A673 (cell line): ENCODE measurements around the gene CKM. TPM values are rescaled to one million over a fixed set of nuclear protein-coding genes. Genes with fewer than 3 reads are reported as not detected.

Experiments used
- BruUV-seq: library from RNA; stranded (reverse); fragments of 400-500 nt; replicated peaks from 2 replicates; lab custom pipeline; 2021; lab: Mats Ljungman, UMichigan
- CTCF ChIA-PET: fragments of 300-600 bp; sonication (Branson Sonifier 250); formaldehyde crosslinking; loops from one replicate; lab custom pipeline; 2022; ENCODE audit warnings: antibody characterized with exemption; lab: Charles Lee
- POLR2A ChIA-PET: fragments of 300-600 bp; sonication (Branson Sonifier 250); formaldehyde crosslinking; loops from one replicate; lab custom pipeline; 2022; ENCODE audit warnings: antibody characterized with exemption; ENCODE audit not compliant: low non-redundant PET; lab: Charles Lee
- DNase-seq: peaks from one replicate; pipeline ENCODE4 v3.0.0-alpha.2; 2015; ENCODE audit warnings: low spot score
- H3K27ac ChIP-seq: fragments of 200-600 bp; sonication (generic); 2 replicates; pipeline ENCODE4 v1.5.1; 2016; ENCODE audit warnings: mixed run types, low read depth, mild to moderate bottlenecking, mixed read lengths, antibody characterized with exemption, low read length; ENCODE audit not compliant: poor library complexity, severe bottlenecking
- H3K27me3 ChIP-seq: fragments of 200-600 bp; sonication (generic); replicated peaks from 2 replicates; pipeline ENCODE4 v1.6.1; 2017; ENCODE audit warnings: mixed run types, low read depth, mild to moderate bottlenecking, mixed read lengths, antibody characterized with exemption, low read length; ENCODE audit not compliant: insufficient read depth, poor library complexity
- H3K36me3 ChIP-seq: fragments of 200-600 bp; sonication (generic); 2 replicates; pipeline ENCODE4 v1.6.1; 2016; ENCODE audit warnings: mixed run types, mild to moderate bottlenecking, mixed read lengths, antibody characterized with exemption, low read length; ENCODE audit not compliant: insufficient read depth, poor library complexity, severe bottlenecking
- H3K4me1 ChIP-seq: fragments of 200-600 bp; sonication (generic); 2 replicates; pipeline ENCODE4 v1.6.1; 2017; ENCODE audit warnings: mixed run types, mild to moderate bottlenecking, mixed read lengths, antibody characterized with exemption, low read length; ENCODE audit not compliant: insufficient read depth, poor library complexity, severe bottlenecking
- H3K4me3 ChIP-seq: fragments of 200-600 bp; sonication (generic); 2 replicates; pipeline ENCODE4 v1.5.1; 2016; ENCODE audit warnings: low read depth, mixed run types, mild to moderate bottlenecking, mixed read lengths, low read length; ENCODE audit not compliant: poor library complexity, severe bottlenecking
- H3K9me3 ChIP-seq: fragments of 200-600 bp; sonication (generic); 2 replicates; pipeline ENCODE4 v1.6.1; 2016; ENCODE audit warnings: mixed run types, low read depth, mild to moderate bottlenecking, mixed read lengths, antibody characterized with exemption, low read length; ENCODE audit not compliant: poor library complexity, severe bottlenecking
- EZH2 ChIP-seq: fragments of 200-600 bp; sonication (generic); IDR thresholded peaks from 2 replicates; pipeline ENCODE4 v1.6.1; 2017; ENCODE audit warnings: borderline replicate concordance, low read depth, mild to moderate bottlenecking, mixed read lengths, antibody characterized with exemption, low read length; ENCODE audit not compliant: poor library complexity, severe bottlenecking
- intact Hi-C: fragments of 100-400 bp; cut with micrococcal nuclease; formaldehyde crosslinking; loops from one replicate; pipeline ENCODE4 v1.10.0; 2022; ENCODE audit not compliant: unreplicated experiment
- total RNA-seq: library from RNA; stranded (reverse); gene quantifications from 2 replicates; pipeline ENCODE4 v1.2.3, GENCODE V29; 2021
- TF ChIP-seq, protein P1 (sequence below): fragments of 300-800, 200-600 bp; sonication (generic); conservative IDR thresholded peaks from 2 replicates; pipeline ENCODE4 v1.5.1; 2017; ENCODE audit warnings: low read depth, mild to moderate bottlenecking, antibody characterized with exemption, low read length, moderate library complexity, mixed read lengths

CKM gene
- total RNA-seq, 1 experiment from 2014 or later: not detected

DNA sequence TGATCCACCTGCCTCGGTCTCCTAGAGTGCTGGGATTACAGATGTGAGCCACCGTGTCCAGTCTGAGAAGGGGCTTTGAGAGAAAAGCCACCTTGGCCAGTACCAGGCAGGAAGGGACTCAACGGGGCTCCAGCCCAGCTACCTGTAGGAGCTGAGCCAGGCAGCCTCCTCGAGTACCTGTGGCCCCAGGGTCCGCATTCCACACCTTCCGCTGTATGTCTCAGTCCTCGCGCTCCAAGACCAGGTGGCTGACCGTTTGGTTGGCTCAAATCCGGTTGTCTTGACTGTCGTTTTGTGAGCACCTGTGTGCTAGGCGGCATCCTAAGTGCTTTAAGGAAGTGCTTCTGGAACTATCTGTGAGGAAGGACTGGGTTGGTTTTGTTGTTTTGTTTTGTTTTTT, 55.4 kb downstream of the CKM start:
- Histone ChIP-seq H3K27me3 (no peaks in the 10 kb centered on the region), H3K9me3 (no peaks in the 10 kb centered on the region), H3K27ac (no peak overlapping the region), H3K36me3 (peaks cover 12% of the 10 kb centered on the region), H3K4me1 (no peaks in the 10 kb centered on the region), H3K4me3 (no peak overlapping the region)
- ChIA-PET POLR2A (no interaction called here), CTCF (no interaction called here)
- intact Hi-C loops: no loop called here
- no TSS peak for BruUV-seq
- TF ChIP-seq, protein P1, sequence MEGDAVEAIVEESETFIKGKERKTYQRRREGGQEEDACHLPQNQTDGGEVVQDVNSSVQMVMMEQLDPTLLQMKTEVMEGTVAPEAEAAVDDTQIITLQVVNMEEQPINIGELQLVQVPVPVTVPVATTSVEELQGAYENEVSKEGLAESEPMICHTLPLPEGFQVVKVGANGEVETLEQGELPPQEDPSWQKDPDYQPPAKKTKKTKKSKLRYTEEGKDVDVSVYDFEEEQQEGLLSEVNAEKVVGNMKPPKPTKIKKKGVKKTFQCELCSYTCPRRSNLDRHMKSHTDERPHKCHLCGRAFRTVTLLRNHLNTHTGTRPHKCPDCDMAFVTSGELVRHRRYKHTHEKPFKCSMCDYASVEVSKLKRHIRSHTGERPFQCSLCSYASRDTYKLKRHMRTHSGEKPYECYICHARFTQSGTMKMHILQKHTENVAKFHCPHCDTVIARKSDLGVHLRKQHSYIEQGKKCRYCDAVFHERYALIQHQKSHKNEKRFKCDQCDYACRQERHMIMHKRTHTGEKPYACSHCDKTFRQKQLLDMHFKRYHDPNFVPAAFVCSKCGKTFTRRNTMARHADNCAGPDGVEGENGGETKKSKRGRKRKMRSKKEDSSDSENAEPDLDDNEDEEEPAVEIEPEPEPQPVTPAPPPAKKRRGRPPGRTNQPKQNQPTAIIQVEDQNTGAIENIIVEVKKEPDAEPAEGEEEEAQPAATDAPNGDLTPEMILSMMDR: no peak
- no peak for TF ChIP-seq EZH2
- DNase-seq: no peak

DNA sequence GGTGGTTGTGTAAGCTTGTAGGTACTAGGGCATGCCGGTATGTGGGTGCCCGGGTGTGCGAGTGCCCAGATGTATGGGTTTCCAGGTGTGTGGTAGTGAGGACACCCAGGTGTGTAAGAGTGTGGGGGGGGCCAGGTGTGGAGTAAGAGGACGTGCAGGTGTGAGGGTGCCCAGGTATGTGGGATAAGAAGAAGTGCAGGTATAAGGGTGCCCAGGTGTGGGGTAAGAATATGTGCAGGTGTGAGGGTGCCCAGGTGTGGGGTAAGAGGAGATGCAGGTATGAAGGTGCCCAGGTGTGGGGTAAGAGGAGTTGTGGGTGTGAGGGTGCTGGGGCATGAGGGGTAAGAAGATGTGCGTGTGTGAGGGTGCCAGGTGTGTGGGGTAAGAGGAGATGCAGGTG, 57.3 kb downstream of the CKM start:
- BruUV-seq: no TSS peak
- no peaks in the 10 kb centered on the region for H3K27me3 ChIP-seq
- TF ChIP-seq EZH2: no peak
- TF ChIP-seq, protein P1: no peak
- no peaks in the 10 kb centered on the region for H3K9me3 ChIP-seq
- no peak overlapping the region for H3K4me3 ChIP-seq
- POLR2A ChIA-PET: no interaction called here
- H3K4me1 ChIP-seq: no peaks in the 10 kb centered on the region
- CTCF ChIA-PET: no interaction called here
- DNase-seq: no peak
- H3K27ac ChIP-seq: no peak overlapping the region
- H3K36me3 ChIP-seq: peaks cover 4% of the 10 kb centered on the region
- intact Hi-C loops: no loop called here

DNA sequence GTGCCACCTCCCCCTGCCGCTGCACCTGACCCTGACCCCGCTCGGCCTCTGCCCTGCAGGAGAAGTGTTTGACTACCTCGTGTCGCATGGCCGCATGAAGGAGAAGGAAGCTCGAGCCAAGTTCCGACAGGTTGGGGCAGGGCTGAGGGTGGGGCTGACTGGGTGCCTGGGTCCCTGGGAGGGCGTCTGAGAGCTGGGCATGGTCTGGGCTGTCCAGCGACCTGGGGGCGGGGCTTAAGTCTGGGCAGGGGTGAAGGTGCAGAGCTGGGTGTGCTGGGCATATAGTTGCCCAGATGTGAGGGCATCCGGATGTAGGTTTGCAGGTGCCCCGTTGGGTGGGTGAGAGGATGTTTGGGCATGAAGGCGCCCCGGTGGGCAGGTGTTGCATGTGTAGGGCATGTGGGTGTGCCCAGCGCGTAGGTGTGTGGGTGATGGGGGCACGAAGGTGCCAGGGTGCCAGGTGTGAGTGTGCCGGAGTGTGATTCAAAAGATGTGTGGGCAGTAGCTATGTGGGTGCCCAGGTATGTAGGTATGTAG, 57.8 kb downstream of the CKM start:
- peaks cover 4% of the 10 kb centered on the region for H3K36me3 ChIP-seq
- TF ChIP-seq, protein P1: no peak
- no peak for TF ChIP-seq EZH2
- intact Hi-C loops: no loop called here
- POLR2A ChIA-PET: no interaction called here
- H3K9me3 ChIP-seq: no peaks in the 10 kb centered on the region
- DNase-seq: no peak
- H3K4me1 ChIP-seq: no peaks in the 10 kb centered on the region
- H3K4me3 ChIP-seq: no peak overlapping the region
- H3K27me3 ChIP-seq: no peaks in the 10 kb centered on the region
- no peak overlapping the region for H3K27ac ChIP-seq
- CTCF ChIA-PET: no interaction called here
- BruUV-seq: no TSS peak
